Right cardiac atrium (tissue), 5 donors: ENCODE measurements around the gene LRP1. TPM values are rescaled to one million over a fixed set of nuclear protein-coding genes. Genes with fewer than 3 reads are reported as not detected.

Experiments used
- ATAC-seq, 2 donors: fragments of 200-7000 bp; cut with Tn5 transposase; one replicate each; pipeline versions ENCODE4 v1.8.0 to v1.9.1; 2020; ENCODE audit warnings: moderate library complexity in 2 of 2, mild to moderate bottlenecking in 1 of 2
- DNase-seq, 3 donors: peaks; one replicate each; pipeline ENCODE4 v3.0.0-alpha.2; 2020
- H3K27ac ChIP-seq: one replicate; pipeline ENCODE4 v1.5.1; 2013; ENCODE audit warnings: mild to moderate bottlenecking, low read length, control low read depth, moderate library complexity
- H3K27me3 ChIP-seq: one replicate; pipeline ENCODE4 v1.6.1; 2013; ENCODE audit not compliant: control insufficient read depth, insufficient read depth
- H3K4me1 ChIP-seq: one replicate; pipeline ENCODE4 v1.6.1; 2013; ENCODE audit warnings: low read length; ENCODE audit not compliant: control insufficient read depth, insufficient read depth
- H3K4me3 ChIP-seq: one replicate; pipeline ENCODE4 v1.5.1; 2013; ENCODE audit warnings: low read length, control low read depth
- H3K9me3 ChIP-seq: one replicate; pipeline ENCODE4 v1.6.1; 2013; ENCODE audit warnings: low read length; ENCODE audit not compliant: control insufficient read depth
- WGBS: extraction: QIAGEN DNeasy Blood & Tissue Kit; methylation state at CpG from one replicate; pipeline ENCODE4 v1.1.7; 2013; 5-methylcytosine and 5-hydroxymethylcytosine counted together
- intact Hi-C, 4 donors: fragments of 100-400 bp; cut with DNase I; formaldehyde crosslinking; loops; one replicate each; pipeline versions ENCODE4 v1.11.0 to v1.14.0; 2022 to 2023
- polyA plus RNA-seq: library from polyadenylated mRNA; stranded (reverse); fragments of 200-250 nt; gene quantifications from one replicate; pipeline ENCODE4 v1.2.3, GENCODE V29; 2013
- total RNA-seq, 4 donors: library from RNA; stranded (reverse); fragmentation: NEBNext Ultra II Directional; extraction: Animal tissue kit (Norgen Biotek cat#: 25700); gene quantifications; one replicate each; pipeline ENCODE4 v1.2.1, GENCODE V29; 2021
- donor health status: healthy with polysubstance abuse.
- donor health status: DM: no; HTN: yes; CAD: no.
- donor health status: DM: no; HTN: no; CAD: no.
- donor health status: DM: no; HTN: yes; CAD: no; lungs with severe emphysema.
- donor health status: DM: yes; HTN: yes; CAD: no.

Gene LRP1
- total and polyA plus RNA-seq, 5 donors: 55.0 to 181 (median 140) TPM

DNA sequence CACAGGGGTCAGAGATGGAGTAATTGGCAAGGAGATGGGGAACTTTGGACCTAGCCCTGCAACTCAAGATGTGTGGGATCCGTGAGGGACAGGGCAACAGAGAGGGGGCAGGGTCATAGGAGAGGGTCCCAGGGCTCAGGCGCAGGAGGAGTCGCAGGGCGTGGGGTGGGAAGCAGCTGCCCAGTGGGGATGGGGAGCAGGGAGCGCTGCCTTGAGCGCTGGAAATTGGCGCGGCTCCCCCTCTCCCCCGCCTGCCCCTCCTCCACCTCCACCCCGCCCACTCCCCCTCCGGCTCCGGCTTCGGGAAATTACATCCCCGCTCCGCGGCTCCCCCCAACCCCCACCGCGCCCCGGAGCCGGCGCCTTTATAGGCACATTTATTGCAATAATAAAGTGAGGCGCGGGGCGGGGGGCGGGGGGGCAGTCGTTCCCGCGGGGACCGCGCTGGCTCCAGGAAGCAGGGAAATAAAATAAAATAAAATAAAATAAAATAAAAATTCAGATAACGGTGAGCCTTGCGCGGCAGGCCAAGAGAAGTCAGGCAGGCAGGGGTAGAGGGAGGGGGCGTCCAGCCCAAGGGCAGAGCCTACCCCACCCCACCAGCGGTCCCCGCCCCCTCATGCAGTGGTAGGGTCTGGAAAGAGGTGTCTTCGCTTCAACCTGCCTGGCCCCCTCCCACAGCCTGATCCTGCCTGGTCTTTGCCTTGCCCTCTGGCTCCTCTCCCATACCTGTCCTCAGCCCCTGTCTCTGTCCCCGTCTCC, 91.9 kb downstream of the LRP1 start:
- H3K27me3 ChIP-seq: no peaks in the 10 kb centered on the region
- no peaks in the 10 kb centered on the region for H3K9me3 ChIP-seq
- DNase-seq (no peak), ATAC-seq (no peak)
- no peak overlapping the region for H3K4me3 ChIP-seq
- 11% methylated on average over 38 of the region's 38 CpGs for WGBS
- no peaks in the 10 kb centered on the region for H3K4me1 ChIP-seq
- no peak overlapping the region for H3K27ac ChIP-seq
- intact Hi-C loops: no loop called here

DNA sequence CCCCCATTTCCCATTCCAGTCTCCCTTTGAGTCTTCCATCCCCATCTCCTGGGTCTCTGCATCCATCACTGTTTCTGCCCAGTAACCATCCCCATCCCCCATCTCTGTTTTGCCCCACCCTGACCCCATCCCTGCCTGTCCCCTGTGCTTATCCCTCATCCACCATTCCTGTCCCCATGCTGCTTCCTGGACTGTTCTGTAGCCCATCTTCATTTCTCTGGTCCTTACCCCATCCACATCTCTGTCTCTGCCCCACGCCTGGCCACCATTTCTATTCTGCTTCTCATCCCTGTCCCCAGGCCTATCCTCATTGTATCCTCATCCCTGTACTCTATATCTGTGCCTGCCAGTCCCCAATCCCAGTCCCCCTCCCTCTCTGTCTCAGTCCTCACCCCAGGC, 92.5 kb downstream of the LRP1 start:
- ATAC-seq (no peak), DNase-seq (no peak)
- 67% methylated on average over 1 of the region's 1 CpG for WGBS
- Histone ChIP-seq H3K4me1 (no peaks in the 10 kb centered on the region), H3K4me3 (no peak overlapping the region), H3K27ac (no peak overlapping the region), H3K27me3 (no peaks in the 10 kb centered on the region), H3K9me3 (no peaks in the 10 kb centered on the region)
- intact Hi-C loops: no loop called here

DNA sequence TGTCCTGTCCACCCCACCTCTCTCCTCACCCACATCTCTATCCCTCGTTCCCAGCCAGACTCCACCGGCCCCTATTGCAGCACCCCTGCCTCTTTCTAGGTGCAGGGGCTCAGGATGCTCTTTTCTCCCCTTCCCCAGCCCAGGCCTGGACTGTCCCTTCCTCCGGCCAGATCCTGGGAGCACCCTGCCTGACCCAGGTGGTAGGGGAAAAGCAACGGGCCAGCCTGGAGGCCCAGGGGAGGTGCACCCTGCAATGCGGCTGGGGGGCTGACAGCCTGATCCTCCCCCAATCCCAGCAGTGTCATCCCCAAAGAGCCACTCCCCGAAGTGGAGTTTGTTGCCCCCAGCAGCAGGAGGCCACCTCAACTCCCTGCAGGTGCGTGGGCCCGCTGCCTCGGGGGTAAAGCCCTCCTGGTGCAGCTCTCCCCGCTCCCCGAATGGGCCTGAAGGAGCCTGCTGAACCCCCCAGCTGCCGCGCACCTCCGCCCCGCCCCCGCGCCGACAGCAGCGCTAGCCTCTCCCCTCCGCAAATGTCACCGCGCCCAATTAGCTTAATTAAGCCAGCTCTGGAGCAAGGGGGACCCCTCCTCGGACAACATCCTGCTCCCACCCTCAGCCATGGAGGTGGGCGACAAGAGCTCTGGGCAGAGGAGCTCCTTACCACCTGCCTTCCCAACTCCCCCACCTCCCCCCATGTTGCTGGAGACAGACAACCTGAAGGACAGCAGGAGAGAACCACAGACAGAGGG, 93.1 kb downstream of the LRP1 start:
- 19% methylated on average over 24 of the region's 24 CpGs for WGBS
- DNase-seq (no peak), ATAC-seq (no peak)
- intact Hi-C loops: no loop called here
- Histone ChIP-seq H3K27ac (no peak overlapping the region), H3K4me1 (no peaks in the 10 kb centered on the region), H3K9me3 (no peaks in the 10 kb centered on the region), H3K4me3 (no peak overlapping the region), H3K27me3 (no peaks in the 10 kb centered on the region)

DNA sequence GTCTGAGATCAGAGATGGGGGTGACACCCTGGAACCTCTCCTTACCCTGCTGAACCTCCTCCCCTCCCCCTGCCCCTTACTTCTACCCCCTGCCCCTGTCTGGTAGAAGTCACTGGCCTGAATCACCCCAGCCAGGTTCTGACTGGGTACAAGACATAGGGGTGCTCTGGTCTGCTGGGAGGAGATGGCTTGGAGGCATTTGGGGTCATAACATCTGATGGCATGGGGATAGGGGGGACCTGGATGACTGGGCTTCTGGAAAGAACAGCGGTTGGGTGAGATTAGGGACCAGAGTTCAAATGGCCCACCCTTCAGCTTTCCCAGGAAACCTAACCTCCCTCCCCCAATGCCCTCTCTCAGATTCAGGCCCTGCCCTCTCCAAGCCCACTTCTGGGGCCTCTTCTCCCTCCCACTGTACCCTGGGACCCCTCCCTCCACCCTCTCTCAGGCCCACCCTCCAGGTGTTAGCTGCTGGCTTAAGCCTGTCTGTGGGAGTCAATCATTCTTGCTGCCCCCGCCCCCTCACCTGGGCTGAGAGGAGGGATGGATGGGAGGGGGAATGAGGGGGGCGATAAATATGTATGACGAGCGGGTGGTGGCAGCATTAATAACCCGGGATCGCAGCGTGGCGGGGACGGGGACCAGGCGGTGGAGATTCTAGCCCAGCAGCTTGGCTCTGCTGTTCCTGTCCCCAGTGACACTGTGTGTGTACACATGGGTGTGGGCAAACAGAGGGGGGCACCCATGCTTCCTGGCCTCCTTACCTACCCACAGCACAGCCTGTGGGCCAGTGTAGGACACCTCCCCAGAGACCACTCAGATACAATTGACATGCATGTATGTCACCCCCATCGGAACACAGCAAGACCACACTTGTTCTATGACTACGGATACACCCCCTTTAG, 94.3 kb downstream of the LRP1 start:
- DNase-seq: no peak
- H3K9me3 ChIP-seq: no peaks in the 10 kb centered on the region
- 45% methylated on average over 13 of the region's 13 CpGs for WGBS
- H3K4me3 ChIP-seq: no peak overlapping the region
- no peak overlapping the region for H3K27ac ChIP-seq
- ATAC-seq: no peak
- intact Hi-C loops: no loop called here
- no peaks in the 10 kb centered on the region for H3K4me1 ChIP-seq
- H3K27me3 ChIP-seq: no peaks in the 10 kb centered on the region

DNA sequence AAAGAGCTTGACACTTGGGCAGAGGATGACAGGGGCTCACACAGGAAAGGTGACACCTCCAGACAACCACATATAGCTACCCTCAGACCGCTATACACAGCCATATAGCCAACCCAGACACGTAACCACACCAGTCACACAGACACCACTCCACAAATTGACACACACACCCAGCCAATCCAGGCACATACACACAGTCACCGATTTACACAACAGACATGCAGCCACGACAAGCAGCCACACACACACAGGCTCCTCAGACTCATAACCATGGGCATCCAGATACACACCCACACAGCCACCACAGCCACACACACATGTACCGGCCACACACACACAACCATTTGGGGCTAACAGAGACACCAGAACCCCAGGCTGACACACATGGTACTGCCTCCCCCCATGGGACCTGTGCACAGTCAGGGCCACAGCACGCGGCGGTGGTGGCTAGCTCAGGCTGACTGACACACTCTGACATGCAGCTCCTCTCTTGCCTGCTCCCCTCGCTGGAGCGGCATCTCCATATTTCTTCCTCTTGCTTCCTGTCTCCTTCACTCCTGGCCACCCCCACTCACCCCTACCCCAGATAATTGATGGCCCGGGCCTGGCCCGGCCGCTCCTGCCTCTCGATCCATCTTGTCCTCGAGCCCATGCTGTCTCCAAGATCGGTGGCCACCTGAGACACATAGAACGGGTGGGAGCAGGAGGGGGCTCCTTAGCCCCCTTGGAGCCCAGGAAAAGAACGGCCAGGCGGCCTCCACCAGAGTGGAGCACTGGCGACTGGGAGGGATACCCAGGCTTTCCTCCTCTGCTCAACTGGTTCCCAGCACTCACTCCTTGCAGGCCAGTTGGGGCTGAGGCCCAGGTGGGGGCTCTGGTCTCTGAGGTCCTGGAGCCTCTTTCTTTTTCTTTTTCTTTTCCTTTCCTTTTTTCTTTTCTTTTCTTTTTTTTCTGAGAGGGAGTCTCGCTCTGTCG, 95.2 kb downstream of the LRP1 start:
- Histone ChIP-seq H3K4me1 (no peaks in the 10 kb centered on the region), H3K27ac (no peak overlapping the region), H3K9me3 (no peaks in the 10 kb centered on the region), H3K27me3 (no peaks in the 10 kb centered on the region), H3K4me3 (no peak overlapping the region)
- 54% methylated on average over 22 of the region's 22 CpGs for WGBS
- ATAC-seq (no peak), DNase-seq (peak in 1 of 3 donors; percentile 26)
- intact Hi-C loops: no loop called here

DNA sequence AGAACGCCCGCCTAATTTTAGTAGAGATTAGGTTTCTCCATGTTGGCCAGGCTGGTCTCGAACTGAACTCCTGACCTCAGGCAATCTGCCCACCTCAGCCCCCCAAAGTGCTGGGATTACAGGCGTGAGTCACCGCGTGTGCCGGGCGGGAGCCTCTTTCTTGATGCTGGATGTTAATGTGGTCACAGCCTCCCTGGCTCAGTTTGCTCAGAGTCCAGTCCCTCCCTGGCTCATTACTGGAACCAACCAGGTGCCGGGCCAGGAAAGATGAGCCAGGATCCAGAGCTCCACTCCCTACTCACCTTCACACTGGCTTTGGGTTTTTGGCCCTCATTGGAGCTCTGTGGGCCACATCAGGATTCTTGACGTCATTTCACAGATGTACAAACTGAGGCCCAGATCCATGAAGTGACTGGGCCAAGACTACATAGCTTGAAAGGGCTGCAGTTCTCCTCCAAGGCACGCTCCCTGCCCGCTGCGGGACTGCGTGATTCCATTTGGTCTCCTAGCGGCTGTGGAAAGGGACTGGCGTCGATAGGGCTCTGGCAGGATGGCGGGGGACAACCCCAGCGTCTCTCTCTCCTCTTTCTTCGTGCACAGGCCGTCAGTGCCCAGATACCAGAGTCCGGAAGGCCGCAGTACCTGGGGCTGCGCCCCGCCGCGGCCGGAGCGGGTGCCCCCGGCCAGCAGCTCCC, 96.1 kb downstream of the LRP1 start:
- Histone ChIP-seq H3K4me3 (no peak overlapping the region), H3K27ac (no peak overlapping the region), H3K27me3 (no peaks in the 10 kb centered on the region), H3K9me3 (no peaks in the 10 kb centered on the region), H3K4me1 (no peaks in the 10 kb centered on the region)
- ATAC-seq: no peak
- 44% methylated on average over 30 of the region's 30 CpGs for WGBS
- intact Hi-C loops: no loop called here
- DNase-seq: no peak

DNA sequence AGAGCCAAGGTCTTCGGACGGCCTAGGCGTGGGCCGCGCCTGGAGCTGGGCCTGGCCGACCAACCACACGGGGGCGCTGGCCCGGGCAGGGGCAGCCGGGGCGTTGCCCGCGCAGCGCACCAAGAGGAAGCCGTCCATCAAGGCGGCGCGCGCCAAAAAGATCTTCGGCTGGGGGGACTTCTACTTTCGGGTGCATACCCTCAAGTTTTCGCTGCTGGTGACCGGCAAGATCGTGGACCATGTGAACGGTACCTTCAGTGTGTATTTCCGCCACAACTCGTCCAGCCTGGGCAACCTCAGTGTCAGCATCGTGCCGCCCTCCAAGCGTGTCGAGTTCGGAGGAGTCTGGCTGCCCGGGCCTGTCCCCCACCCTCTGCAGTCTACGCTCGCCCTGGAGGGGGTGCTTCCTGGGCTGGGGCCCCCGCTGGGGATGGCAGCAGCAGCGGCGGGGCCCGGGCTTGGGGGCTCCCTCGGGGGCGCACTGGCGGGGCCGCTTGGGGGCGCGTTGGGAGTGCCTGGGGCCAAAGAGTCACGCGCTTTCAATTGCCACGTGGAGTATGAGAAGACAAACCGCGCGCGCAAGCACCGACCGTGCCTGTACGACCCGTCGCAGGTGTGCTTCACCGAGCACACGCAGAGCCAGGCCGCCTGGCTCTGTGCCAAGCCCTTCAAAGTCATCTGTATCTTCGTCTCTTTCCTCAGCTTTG, 96.8 kb downstream of the LRP1 start:
- intact Hi-C loops: no loop called here
- H3K9me3 ChIP-seq: no peaks in the 10 kb centered on the region
- H3K4me1 ChIP-seq: no peaks in the 10 kb centered on the region
- DNase-seq (peak in 2 of 3 donors; percentile 80 to 83), ATAC-seq (peak; percentile 22 to 53)
- 14% methylated on average over 61 of the region's 61 CpGs for WGBS
- H3K27ac ChIP-seq: no peak overlapping the region
- H3K27me3 ChIP-seq: no peaks in the 10 kb centered on the region
- H3K4me3 ChIP-seq: no peak overlapping the region

DNA sequence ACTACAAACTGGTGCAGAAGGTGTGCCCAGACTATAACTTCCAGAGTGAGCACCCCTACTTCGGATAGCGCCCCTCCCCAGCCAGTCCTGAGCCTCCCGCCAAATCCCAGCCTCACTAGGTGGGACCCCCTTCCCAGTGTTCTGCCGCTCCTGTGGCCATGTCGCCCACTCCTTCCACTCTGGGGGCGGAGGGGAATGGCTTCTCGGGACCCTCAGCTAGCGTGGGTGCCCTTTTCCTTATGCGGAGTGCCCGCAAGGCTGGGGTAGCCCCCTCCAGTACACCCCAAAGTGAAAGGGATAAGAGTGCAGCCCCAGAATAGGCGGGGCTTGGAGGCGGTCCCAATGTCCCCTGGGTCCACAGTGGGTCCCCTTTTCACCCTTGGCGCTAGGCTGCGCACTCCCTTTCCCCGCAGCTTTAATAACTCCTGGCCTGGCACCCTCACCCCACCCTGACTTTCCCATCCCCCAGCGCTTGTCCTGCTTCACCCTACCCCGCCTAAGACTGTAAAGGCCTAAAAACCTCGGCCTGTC, 97.5 kb downstream of the LRP1 start:
- WGBS: 49% methylated on average over 18 of the region's 18 CpGs
- DNase-seq (peak in 1 of 3 donors; percentile 16), ATAC-seq (no peak)
- H3K4me3 ChIP-seq: no peak overlapping the region
- no peaks in the 10 kb centered on the region for H3K9me3 ChIP-seq
- H3K27me3 ChIP-seq: no peaks in the 10 kb centered on the region
- H3K27ac ChIP-seq: no peak overlapping the region
- intact Hi-C loops: no loop called here
- H3K4me1 ChIP-seq: no peaks in the 10 kb centered on the region

DNA sequence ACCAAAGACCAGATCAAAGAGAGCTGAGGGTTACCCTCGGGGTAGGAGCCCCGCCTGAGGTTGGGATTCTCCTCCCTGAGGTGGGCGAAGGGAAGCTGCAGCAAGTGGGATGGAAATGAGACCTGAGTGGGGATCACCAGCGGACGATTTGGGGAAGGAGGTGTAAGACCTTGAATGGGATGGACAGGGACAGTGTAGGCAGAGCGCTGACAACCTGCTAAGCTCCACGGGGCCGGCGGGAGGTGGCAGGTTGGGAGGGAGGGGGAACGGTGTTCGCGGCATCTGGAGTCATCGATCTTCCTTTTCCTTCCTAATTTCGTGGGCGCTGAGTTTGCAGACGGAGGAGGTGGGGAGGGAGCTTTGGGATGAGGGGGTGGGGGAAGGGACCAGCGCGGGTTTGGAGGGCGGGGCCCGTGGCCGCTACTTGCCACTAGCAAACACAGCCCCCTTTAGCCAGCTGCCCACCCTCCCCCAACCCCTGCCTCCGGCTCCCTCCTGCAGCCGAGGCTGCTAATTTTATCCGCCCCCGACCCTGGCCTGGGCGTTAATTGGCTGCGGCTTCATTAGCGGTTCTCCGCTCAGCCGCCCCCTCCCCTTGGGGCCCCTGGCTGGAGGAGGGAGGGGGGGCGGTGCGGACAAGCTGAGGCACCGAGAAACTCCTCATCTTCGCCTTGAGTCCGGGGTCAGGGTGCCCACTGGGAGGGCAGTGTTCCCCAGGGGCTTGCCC, 98.5 kb downstream of the LRP1 start:
- peak overlapping the region; percentile 13 for H3K4me3 ChIP-seq
- no peaks in the 10 kb centered on the region for H3K4me1 ChIP-seq
- 13% methylated on average over 35 of the region's 35 CpGs for WGBS
- intact Hi-C loops: no loop called here
- H3K27me3 ChIP-seq: no peaks in the 10 kb centered on the region
- no peaks in the 10 kb centered on the region for H3K9me3 ChIP-seq
- DNase-seq: peak in 2 of 3 donors; percentile 12 to 37
- no peak overlapping the region for H3K27ac ChIP-seq
- ATAC-seq: no peak
